NB4 (cell line): ENCODE results near the gene NEK3.

ENCODE experiments used
- POLR2A ChIP-seq: IDR thresholded peaks from 2 replicates; pipeline ENCODE4 v1.6.1; 2011; ENCODE audit warnings: mild to moderate bottlenecking; ENCODE audit not compliant: insufficient read length; ENCODE audit errors: extremely low read depth
- TF ChIP-seq, protein P1 (sequence below): IDR thresholded peaks from one replicate; pipeline ENCODE4 v1.5.1; 2012; ENCODE audit warnings: low read depth, low read length

DNA sequence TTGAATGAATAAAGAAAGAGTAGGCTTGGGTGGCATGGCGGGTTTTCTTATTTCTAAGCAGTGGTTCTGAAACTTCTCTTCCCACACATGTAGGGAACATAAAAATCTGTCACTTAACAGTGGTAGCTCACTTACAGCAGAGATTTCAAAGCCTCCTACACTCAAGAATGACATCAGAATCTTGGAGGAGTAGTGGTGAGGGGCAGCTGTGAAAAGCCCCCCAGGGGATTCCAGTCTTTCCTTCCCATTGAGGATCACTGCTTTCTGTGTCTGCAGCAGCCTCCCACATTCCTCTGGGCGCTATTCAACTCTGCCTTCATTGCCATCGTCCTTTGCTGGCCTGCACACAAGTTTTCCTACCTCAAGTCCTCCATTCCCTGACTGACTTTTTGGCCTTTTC, 21.9 kb downstream of the NEK3 start:
- TF ChIP-seq, protein P1, sequence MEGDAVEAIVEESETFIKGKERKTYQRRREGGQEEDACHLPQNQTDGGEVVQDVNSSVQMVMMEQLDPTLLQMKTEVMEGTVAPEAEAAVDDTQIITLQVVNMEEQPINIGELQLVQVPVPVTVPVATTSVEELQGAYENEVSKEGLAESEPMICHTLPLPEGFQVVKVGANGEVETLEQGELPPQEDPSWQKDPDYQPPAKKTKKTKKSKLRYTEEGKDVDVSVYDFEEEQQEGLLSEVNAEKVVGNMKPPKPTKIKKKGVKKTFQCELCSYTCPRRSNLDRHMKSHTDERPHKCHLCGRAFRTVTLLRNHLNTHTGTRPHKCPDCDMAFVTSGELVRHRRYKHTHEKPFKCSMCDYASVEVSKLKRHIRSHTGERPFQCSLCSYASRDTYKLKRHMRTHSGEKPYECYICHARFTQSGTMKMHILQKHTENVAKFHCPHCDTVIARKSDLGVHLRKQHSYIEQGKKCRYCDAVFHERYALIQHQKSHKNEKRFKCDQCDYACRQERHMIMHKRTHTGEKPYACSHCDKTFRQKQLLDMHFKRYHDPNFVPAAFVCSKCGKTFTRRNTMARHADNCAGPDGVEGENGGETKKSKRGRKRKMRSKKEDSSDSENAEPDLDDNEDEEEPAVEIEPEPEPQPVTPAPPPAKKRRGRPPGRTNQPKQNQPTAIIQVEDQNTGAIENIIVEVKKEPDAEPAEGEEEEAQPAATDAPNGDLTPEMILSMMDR: no peak
- TF ChIP-seq POLR2A: no peak
